ENCODE results near the gene VIPR2. TPM values are rescaled to one million over a fixed set of nuclear protein-coding genes. Genes with fewer than 3 reads are reported as not detected.

The VIPR2 gene
- total and polyA plus RNA-seq, 2 experiments from 2014 or later, result 1.3 to 2.7 TPM

GRCh38 chr7:159091480-159092475 lies 52.9 kb downstream of the VIPR2 start:
- Mint-ChIP-seq H3K4me3 (no peak overlapping the region), H3K4me1 (no peaks in the 10 kb centered on the region; the same call in 2 of the 3 replicates), H3K27ac (no peak overlapping the region), H3K27me3 (ENCODE audit: insufficient read depth, low read depth, poor library complexity) (peaks cover 12% of the 10 kb centered on the region), H3K36me3 (ENCODE audit: low read depth) (peaks cover 22% of the 10 kb centered on the region; the same call in 2 of the 3 replicates), H3K9me3 (peaks cover 69% of the 10 kb centered on the region)
- no peak for TF ChIP-seq POLR2AphosphoS5 (IDR thresholded peaks at IDR 0.05; ENCODE audit: low read depth)
- TF ChIP-seq ETS1 (IDR thresholded peaks at IDR 0.05), result no peak
- TF ChIP-seq EZH2 (IDR thresholded peaks at IDR 0.05; ENCODE audit: low read depth, unreplicated experiment), result no peak
- no peak for TF ChIP-seq ZNF462 (CRISPR knock-in tag; IDR thresholded peaks at IDR 0.05)
- TF ChIP-seq CTCF (conservative IDR thresholded peaks at IDR 0.05; ENCODE audit: low read depth in 2 of 2), result no peak
- no peak for TF ChIP-seq ZNF114 (CRISPR knock-in tag; IDR thresholded peaks at IDR 0.05)
- TF ChIP-seq NANOG (IDR thresholded peaks at IDR 0.05; ENCODE audit: borderline replicate concordance), result no peak
- TF ChIP-seq EZH2phosphoT487 (IDR thresholded peaks at IDR 0.05; ENCODE audit: unreplicated experiment), result no peak
- TF ChIP-seq CREB1 (CRISPR knock-in tag; IDR thresholded peaks at IDR 0.05; ENCODE audit: low read depth), result no peak
- TF ChIP-seq ZNF331 (CRISPR knock-in tag; IDR thresholded peaks at IDR 0.05; ENCODE audit: low read depth), result no peak
- TF ChIP-seq REST (IDR thresholded peaks at IDR 0.05; ENCODE audit: unreplicated experiment), result no peak
- TF ChIP-seq STAT1 (IDR thresholded peaks at IDR 0.05; ENCODE audit: unreplicated experiment), result no peak
- Histone ChIP-seq H3K79me2 (replicated peaks; ENCODE audit: insufficient read depth) (no peaks in the 10 kb centered on the region), H3K4me2 (no peak overlapping the region), H3F3A (replicated peaks; ENCODE audit: low read depth) (no peaks in the 10 kb centered on the region), H3K27ac (ENCODE audit: low read depth) (no peak overlapping the region), H3K4me3 (no peak overlapping the region), H3K4me1 (ENCODE audit: insufficient read depth) (no peaks in the 10 kb centered on the region), H3K9me2 (ENCODE audit: insufficient read depth) (no peaks in the 10 kb centered on the region), H3K36me3 (ENCODE audit: insufficient read depth) (no peaks in the 10 kb centered on the region), H2AFZ (no peak overlapping the region), H4K20me1 (replicated peaks; ENCODE audit: insufficient read depth) (no peaks in the 10 kb centered on the region), H3K27me3 (ENCODE audit: insufficient read depth) (no peaks in the 10 kb centered on the region)
- ATAC-seq, result no peak
- DNase-seq (ENCODE audit: low spot score), result no peak

All from GM23338 (cell line).